Measurements from ENCODE around the gene ASPN.
A peak's percentile ranks its signal among the peaks of the same experiment; 100 is the strongest.
"Not testable (repeated sequence)": the region's sequence is repeated elsewhere in the genome, so short reads cannot be mapped to it uniquely, and the experiment has no call there.

The ASPN gene

DNA sequence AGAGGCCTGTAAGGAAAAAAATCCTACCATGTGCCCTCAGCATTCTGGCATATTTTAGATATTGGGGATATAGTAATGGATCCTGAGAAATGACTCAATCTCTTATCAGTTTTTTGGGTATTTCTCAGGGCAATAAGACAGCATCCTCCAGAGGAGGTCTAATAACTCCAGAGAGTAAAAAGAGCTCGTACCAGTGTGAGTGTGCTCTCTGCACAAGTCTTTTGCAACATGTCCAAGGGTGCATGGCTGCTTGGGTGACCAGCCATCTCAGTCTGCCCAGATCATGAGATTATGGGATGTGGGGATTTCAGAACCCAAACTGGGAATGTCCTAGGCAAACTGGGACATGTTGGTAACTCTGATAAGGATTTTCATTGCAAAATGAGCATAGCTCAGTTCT, 15.3 kb downstream of the ASPN start:
- no peak for DNase-seq

DNA sequence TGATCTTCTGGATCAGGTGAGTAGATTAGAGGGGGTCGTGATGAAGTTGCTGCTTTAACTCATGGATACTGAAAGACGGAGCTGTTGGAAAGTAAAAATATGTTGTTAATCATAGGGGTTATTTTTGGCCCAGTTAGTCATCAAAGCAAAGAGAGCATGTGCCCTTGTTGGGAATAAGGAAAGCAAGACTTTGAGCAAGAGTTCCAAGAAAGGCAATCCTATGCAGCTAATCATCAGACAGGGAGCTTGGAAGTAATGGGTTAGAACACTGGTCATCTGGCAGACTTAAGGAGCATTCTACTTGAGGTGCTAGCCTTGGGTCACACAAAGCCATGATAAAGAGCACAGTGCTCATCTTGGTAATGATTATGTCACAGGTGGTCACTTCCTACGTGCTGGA, 18.3 kb downstream of the ASPN start:
- DNase-seq: no peak

DNA sequence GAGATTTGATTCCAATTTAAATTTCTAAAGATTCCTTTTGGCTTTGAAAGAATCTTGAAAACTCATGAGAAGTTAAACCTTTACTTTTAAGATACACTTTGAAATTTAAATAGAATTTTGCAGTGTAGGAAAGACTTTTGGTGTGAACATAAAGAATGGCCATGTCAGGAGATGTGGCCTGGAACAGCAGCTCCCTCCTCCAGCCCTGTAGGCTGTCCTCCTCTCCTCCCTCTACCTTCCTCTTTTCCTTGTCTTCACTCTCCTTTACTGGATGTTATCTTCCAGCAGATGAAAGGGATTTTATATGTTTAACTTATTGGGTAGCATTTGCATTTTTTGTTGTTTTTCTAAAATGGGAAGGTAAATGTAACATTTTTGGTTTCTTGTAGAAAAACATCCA, 18.9 kb downstream of the ASPN start:
- no peak for DNase-seq

DNA sequence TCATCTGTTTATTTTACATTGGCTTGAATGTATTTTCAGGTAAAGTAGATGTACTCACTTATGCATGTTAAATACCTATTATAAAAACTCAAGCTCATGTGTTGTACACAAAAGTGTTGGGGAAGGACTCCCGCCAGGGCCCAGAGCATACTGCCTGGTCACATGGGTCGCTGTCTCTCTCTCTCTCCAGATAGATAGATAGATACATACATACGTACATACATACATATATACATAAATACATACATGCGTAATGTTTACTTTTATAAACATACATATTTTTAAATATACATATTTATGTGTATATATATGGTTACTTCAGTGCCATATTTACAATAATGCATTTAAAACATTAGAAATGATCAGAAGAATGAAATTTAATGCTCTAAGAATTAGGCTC, 24.7 kb downstream of the ASPN start:
- no peak for DNase-seq

DNA sequence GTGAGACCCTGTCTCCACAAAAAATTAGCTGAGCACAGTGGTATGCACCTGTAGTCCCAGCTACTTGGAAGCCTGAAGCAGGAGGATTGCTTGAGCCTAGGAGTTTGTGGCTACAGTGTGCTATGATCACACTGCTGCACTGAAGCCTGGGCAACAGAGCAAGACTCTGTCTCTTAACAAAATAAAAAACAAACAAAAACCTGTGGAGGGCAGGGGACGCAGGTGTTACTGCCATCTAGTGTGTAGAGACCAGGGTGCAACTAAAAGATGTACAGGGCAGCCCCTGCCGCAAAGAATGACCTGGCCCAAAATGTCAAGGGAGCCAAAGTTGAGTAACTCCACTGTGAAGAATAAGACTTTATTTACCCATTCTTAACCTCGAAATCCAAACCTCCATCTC, 27.1 kb downstream of the ASPN start:
- DNase-seq: peak in 1 of 2 donors; percentile 3

DNA sequence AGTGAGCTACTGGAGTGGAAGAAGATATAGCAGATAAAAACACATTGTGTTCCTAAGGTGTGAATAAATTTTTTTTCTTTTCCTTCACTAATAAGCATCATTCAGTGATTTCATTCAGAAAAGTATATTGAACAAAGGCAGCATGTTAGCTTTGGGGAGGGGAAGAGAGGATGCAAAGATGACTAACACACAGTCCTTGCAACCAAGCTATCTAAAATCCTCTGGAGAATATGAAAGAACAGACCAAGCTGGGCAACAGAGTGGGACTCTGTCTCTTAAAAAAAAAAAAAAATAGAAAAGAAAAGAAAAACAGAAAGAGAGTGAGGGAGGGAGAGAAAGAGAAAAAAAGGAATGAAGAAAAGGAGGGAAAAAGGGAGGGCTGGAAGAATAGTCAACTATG, 35.8 kb downstream of the ASPN start:
- DNase-seq: no peak

- DNase-seq: no peak
Measured at GRCh38 chr9:92444841-92445240, 37.5 kb downstream of the ASPN start.

DNA sequence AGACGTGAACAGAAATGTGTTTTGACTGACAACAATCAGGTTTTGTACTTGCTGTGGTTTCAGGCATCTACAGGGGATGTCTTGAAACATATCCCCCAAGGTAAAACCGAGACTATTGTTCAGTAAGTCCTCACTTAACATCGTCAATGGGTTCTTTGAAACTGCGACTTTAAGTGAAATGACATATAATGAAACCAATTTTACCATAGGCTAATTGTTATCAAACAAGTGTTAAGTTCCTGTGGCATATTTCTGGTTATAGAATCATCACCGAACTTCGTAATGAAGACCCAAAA, 41.6 kb downstream of the ASPN start:
- DNase-seq: peak in 1 of 2 donors; percentile 26

GRCh38 chr9:92439921-92440750, 42.2 kb downstream of the ASPN start:
- DNase-seq: no peak

- peak in 1 of 2 donors; percentile 10 for DNase-seq
Measured at GRCh38 chr9:92438900-92439526, 43.3 kb downstream of the ASPN start.

DNA sequence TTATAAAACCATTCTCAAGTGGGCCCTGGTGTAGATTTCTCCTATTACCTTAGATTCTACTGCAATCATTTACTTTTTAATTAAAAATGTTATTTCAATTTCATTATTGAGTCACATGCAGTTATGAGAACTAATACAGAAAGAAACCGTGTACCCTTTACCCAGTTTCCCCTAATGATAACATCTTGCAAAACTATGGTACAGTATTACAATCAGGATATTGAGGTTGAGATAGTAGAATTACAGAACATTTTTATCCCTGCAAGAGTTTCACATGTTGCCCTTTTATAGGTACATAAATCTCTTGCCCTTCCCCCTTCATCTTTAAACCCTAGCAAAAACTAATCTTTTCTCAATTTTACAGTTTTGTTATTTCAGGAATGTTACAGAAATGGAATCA, 47.0 kb downstream of the ASPN start:
- DNase-seq: no peak

DNA sequence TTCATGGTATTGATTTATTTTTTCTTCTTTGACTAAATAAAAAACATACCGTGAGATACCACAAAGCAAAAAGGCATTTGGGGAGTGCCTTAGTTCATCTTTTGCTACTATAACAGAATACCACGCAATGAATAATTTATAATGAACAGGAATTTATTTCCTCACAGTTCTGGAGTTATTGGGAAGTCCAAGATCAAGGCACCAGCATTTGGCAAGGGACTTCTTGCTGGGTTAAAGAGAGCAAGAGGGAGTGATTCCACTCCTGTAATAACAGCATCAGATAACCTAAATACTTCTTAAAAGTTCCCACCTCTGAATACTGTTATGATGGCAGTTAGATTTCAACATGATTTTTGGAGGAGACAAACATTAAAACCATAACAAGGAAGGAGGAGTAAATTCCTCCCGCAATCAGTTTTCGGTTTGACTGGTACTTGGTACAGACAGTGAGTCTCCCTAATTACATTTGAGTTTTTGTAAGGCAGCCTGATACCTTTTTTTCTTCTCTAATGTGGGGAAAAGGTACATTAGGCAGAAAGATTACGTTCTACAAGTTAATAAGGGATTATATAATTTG, 49.2 kb downstream of the ASPN start:
- no peak for DNase-seq

- no peak for DNase-seq
Measured at GRCh38 chr9:92432350-92432749, 50.0 kb downstream of the ASPN start.

GRCh38 chr9:92429836-92430235, 52.5 kb downstream of the ASPN start:
- no peak for DNase-seq

DNA sequence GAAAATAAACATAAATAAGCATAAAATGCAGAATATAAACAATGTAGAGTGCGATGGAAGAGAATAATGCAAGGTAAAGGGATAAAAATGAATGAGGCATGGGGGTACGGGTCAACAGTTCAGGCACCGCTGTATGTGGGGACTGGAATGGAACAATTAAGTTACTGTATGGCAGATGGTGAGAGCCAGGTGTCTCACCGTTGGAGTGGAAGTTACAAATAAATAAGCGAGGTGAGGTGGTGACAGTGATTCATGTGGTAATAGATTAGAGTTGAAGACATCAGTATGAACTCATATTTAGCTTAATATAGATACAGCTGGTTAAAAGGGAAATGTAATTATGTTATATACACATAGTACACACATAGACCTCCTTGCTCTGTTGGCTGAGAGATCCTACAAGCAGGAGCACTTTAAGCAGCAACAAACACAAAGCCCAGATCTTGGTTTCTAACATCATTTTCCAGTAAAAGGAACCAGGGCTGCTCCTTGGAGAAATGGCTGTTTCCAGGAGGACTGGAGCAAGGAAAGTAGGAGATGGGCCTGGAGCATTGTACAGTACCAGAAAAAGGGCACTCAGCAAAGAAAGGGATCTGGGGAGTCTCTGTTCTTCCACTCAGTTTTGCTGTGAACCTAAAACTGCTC, 55.7 kb downstream of the ASPN start:
- DNase-seq: no peak

GRCh38 chr9:92425474-92425873, 56.8 kb downstream of the ASPN start:
- DNase-seq: no peak

GRCh38 chr9:92424340-92424739, 58.0 kb downstream of the ASPN start, which contains the start of gene OMD:
Gene OMD, minus strand, starts transcription at chr9:92424471. Its CDS starts 6,913 bp downstream, at chr9:92417558.
- no peak for DNase-seq

DNA sequence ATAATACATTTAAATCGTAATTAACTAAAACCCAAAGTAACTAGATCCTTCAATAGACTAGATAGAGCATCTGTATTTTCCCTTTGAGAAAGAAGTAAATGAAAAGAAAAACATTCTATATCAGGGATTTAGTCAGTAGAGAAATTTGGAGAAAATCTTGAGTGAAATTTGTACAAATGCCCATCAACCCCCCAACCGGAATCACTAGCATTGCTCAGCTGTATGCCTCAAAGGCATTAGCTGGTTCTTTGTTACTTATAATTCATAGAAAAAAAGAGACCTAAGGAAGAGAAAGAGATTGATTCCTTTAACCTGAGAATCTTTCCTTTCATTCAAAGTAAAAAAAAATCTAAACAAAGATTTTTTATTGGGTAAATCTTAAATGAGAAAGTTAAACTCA, 58.7 kb downstream of the ASPN start:
- no peak for DNase-seq

GRCh38 chr9:92422611-92423338, 59.5 kb downstream of the ASPN start:
- DNase-seq: no peak

GRCh38 chr9:92414566-92414965, 67.7 kb downstream of the ASPN start:
- no peak for DNase-seq

DNA sequence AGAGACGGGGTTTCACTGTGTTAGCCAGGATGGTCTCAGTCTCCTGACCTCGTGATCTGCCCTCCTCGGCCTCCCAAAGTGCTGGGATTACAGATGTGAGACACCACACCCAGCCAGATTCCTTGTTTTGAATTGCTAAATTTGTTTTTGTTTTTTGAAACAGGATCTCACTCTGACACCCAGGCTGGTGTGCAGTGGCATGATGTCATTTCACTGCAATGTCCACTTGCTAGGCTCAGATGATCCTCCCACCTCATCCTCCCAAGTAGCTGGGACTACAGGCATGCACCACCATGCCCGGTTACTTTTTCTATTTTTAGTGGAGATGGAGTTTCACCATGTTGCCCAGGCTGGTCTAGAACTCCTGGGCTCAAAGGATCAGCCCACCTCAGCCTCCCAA, 71.1 kb downstream of the ASPN start:
- DNase-seq: not testable (repeated sequence)

DNA sequence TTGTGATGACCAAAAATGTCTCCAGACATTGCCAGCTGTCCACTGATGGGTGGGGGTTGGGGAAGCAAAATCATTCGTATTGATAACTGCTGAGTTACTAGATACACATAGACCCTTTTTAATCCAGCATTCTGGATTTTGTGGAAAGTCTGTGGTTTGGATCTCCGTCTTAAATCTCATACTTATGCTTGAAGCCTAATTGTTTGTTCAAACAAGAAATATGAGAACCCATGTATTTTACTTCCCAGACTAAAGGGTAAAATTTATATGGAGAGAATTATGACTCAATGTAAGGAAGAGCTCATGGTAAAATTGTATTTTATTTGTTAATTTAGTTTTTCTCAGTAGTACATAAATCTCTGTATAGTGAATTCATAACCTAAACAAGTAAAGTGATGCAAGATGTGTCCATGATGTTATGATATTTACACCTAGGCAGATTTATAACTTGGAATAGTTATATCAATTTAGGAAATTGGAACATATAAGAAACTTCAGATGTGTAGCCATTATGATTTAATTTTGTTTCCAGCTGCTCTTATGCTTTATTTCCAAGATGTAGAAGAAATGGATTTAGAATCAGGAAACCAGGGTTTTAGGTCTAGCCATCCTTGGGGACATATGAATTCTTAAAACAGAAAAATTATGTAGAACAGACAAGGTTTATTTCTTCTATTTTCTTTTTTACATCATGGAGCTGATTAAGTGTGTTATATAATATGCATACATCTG, 73.4 kb downstream of the ASPN start:
- no peak for DNase-seq
